Right renal pelvis (tissue), 4 donors: Measurements from ENCODE around the gene ABI3. TPM values are rescaled to one million over a fixed set of nuclear protein-coding genes. Genes with fewer than 3 reads are reported as not detected.
"Not testable (repeated sequence)": the region's sequence is repeated elsewhere in the genome, so short reads cannot be mapped to it uniquely, and the experiment has no call there.

Experiments used
- DNase-seq, 4 donors: peaks; one replicate each; pipeline ENCODE4 v3.0.0-alpha.2; 2013; ENCODE audit warnings: low read depth in 4 of 4, low spot score in 3 of 4, missing footprints in 1 of 4
- polyA plus RNA-seq, 4 donors: library from polyadenylated mRNA; unstranded; fragments of 120-200 nt; gene quantifications; one replicate each; pipeline ENCODE4 v1.2.1, GENCODE V29; 2013; ENCODE audit not compliant: insufficient read length in 4 of 4

Gene ABI3, protein sequence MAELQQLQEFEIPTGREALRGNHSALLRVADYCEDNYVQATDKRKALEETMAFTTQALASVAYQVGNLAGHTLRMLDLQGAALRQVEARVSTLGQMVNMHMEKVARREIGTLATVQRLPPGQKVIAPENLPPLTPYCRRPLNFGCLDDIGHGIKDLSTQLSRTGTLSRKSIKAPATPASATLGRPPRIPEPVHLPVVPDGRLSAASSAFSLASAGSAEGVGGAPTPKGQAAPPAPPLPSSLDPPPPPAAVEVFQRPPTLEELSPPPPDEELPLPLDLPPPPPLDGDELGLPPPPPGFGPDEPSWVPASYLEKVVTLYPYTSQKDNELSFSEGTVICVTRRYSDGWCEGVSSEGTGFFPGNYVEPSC
- 1 to 10 TPM; 5.1 to 6.5 (median 6.5) TPM for polyA plus RNA-seq

DNA sequence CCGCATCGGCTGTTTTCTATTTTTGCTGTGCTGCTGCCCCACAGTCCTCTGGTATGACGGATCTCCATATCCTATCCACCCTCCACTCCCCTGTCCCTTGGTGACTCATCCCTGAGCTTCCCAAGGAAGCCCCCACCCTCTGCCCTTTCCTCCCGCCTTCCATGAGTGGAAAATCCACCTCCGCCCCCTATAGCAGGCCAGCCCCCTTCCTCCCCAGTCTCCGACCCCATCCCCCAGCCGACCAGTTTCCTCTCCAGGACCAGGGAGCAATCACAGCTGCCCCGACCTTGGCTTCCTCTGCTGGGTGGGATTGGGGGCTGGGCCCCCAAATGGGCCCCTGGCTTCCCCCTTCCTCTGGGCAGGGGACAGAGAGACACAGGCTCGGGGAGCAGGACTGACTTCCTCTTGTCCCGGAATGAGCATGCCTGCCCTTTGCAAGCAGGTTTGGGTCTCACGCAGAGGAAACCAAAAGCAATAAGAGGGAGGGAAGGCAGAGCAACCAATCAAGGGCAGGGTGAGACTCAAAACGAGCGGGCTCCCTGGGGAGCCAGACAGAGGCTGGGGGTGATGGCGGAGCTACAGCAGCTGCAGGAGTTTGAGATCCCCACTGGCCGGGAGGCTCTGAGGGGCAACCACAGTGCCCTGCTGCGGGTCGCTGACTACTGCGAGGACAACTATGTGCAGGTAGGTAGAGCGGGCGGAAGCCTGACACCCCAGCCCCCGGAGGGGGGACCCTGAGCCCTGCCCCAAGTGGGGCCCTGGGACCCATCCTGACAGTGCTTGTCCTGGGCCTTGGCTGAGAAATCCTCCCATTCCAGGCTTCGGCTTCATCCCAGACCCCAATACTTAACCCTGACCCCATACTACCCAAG is at the start of gene ABI3, which contains the start of gene GNGT2:
Gene ABI3 (plus strand): TSS at position 550 of the 872 bp plus-strand sequence. CDS start 18 bp downstream, at position 568.
Gene GNGT2 (minus strand): TSS at position 417 of the 872 bp plus-strand sequence. CDS start 3,152 bp downstream, outside the sequence.
- DNase-seq = no peak

DNA sequence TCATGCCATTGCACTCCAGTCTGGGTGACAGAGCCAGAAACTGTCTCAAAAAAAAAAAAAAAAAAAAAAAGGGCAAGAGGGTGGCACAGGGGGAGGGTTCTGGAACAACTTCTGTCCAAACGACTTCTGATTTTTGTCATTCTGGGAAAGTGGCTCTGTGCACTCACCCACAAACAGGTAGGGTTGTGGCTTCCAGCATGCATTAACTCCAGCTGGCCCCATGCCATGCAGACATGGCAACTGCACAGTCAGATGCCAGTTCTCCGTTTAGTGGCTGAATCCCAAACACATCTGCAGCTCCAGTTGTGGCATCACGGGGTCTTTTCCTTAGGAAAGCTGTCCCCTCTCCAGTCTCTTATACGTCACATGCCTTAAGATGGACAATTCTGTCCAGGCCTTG is 47.6 kb upstream of the ABI3 start:
- DNase-seq = no peak

DNA sequence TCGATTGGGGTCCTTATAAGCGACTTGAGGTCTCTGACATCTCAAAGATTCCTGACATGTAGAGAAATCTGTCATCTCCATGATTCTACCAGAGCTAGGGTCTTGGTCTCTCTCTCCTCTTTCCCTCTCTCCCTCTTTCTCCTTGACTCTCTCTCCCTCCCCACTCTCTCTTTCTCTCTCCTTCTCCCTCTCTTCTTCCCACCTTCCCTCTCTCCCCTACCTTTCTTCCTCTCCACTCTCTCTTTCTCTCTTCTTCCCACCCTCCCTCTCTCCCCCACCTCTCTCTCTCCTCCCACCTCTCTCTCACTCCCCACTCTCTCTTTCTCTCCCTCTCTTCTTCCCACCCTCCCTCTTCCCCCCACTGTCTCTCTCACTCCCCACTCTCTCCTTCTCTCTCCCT is 45.4 kb upstream of the ABI3 start:
- no peak for DNase-seq

DNA sequence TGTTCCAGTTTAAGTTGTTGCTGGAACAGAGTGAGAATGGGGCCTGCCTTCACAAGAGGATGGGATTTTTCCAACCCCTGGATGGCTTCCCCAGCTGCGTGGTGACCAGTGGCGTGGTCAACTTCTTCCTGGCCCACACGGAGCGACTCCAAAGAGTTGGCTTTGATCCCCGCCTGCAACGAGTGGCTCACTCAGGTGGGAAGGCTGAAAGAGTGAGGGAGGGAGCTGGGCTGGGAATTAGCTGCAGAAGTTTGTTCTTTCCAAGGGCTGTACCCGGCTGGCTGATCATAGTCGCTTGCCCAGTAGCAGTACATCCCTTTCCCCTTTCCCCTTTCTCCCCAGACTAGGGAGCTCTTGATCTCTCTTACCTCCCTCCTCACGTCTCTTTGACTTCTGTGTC is 41.8 kb upstream of the ABI3 start:
- no peak for DNase-seq

DNA sequence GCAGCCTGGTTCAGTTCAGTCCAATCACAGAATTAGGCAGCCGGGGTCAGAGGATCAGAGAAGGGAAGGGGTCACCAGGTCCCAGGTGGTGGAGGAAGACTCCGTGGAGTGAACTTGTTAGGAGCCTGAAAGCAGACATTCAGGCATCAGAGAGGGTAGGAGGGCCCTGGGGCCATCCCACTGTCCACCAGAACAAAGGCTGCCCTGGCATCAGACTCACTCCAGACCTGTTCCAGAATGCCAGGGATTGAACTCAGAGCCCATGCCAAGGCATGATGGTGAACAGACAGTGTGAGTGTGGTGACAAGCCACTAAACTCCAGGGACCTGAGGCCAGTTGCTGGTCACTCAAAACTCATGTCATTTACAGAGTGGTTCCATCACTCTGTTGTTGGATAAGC is 40.3 kb upstream of the ABI3 start:
- DNase-seq = no peak

DNA sequence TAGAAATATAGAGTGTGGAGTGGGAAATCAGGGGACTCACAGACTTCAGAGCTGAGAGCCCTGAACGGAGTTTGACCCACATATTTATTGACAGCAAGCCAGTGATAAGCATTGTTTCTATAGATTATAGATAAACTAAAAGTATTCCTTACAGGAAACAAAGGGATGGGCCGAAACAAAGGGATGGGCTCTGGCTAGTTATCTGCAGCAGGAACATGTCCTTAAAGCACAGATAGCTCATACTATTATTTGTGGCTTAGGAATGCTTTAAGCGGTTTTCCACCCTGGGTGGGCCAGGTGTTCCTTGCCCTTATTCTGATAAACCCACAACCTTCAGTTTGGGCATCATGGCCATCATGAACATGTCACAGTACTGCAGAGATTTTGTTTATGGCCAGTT is 39.8 kb upstream of the ABI3 start:
- DNase-seq = not testable (repeated sequence)

DNA sequence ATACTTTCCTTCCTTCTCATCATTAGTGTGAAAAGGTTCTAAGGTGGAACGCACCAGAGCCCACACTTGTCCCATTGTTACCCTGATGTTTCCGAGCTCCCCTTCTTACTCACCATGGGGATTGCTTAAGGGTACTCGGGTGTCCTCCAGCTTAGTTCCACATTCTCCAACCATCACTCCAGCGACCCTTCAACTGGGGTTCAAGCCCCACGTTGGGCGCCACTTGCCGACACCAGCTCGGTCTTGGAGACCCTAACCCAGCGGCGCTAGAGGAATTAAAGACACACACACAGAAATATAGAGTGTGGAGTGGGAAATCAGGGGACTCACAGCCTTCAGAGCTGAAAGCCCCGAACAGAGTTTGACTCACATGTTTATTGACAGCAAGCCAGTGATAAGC is 34.5 kb upstream of the ABI3 start:
- DNase-seq = not testable (repeated sequence)

DNA sequence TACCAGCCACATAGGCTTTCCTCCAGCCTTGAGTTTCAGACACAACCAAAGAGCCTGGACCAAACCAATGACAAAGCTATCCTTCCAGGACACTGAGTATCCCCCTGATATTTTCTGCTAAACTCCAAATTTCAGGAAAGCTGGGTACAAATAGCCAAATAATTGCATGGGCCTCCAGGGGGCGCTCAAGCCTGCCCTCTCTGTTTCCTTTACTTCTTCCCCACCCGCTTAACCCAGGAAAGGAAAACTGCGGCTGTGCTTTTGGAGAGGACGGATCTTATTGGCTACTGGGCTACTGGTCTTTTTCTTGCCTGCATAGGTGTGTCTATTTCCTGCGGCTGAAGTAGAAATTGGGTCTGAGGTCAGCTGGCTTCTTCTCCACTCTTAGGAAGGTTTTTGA is 30.2 kb upstream of the ABI3 start:
- DNase-seq = peak in 1 of 4 donors; percentile 12

DNA sequence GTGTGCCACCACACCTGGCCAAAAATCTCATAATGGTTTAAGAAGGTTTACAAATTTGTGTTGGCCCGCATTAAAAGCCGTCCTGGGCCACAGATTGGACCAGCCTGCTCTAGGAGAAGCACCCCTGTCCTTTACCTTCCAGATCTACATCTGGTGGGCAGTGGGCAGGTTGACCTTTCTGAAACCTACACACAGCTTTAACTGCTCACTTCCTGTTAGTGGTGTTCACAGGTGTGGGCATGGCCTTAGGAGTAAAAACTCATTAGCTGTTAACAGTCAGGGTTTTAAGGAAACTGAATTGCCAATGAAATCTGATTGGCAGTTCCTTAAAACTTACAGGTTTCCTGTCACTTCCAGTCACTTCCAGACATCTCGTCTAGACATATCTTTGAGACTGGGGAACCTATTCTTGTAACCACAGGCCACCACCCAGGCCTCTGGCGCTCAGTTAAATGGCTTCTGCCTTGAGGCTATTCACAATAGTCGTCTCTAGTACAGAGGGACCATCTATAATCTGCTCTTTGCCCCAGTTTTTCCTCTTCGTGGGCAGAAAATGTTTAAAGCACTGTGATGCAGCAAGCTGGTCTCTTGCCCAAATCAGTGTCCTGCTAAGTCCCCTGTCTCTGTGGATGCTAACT is 29.4 kb upstream of the ABI3 start:
- no peak for DNase-seq

DNA sequence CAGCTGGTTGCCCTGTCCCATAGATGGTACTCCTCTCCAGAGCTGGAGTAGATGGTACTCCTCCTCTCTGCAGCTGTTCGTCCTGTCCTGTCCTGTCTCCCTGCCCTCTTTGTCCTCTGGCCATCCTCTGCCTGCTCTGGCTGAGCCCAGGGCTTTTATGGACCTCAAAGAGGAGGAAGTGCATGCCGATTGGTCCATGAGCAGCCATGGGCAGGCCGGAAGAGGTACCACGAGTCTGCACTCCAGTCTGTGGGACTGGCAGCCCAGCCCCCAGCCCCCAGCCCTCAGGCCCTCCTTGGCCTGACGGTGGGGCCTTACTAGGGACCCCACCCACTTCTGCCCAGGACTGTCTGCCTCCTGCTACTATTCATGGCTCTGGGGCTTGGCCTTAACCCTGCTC is 27.2 kb upstream of the ABI3 start:
- DNase-seq = no peak

DNA sequence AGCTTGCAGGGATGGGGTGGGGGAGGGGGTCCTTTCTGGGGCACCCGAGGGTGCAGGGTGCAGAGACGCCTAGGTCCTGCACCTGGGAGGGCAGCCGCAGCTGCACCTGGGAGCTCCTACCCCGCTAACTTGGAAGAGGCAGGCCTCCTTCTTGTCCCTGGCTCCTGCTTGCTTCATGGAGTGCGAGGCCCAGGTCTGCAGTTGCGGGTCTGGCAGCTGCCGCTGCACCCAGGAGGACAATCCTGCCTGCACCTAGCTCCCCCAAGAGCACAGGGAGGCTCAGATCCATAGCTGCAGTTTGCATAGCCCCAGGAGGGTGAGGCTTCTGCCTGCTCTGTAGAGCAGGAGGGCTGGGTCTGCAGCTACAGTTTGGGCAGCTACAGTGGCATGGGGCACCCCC is 26.7 kb upstream of the ABI3 start:
- no peak for DNase-seq

DNA sequence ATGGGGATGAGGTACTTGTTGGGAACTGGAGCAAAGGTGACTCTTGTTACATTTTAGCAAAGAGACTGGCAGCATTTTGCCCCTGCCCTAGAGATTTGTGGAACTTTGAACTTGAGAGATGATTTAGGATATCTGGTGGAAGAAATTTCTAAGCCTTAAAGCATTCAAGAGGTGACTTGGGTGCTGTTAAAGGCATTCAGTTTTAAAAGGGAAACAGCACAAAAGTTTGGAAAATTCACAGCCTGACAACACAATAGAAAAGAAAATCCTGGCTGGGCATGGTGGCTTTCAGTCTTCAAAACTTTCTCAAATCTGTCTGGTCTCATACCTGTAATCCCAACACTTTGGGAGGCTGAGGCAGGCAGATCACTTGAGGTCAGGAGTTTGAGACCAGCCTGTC is 26.0 kb upstream of the ABI3 start:
- not testable (repeated sequence) for DNase-seq

DNA sequence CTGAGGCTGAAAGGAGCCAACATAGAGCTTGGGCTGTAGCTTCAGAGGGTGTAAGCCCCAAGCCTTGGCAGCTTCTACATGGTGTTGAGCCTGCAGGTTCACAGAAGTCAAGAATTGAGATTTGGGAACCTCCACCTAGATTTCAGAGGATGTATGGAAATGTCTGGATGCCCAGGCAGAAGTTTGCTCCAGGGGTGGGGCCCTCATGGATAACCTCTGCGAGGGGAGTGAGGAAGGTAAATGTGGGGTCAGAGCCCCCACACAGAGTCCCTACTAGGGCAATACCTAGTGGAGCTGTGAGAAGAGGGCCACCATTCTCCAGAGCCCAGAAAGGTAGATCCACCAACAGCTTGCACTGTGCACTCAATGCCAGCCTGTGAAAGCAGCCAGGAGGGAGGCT is 25.1 kb upstream of the ABI3 start:
- not testable (repeated sequence) for DNase-seq

DNA sequence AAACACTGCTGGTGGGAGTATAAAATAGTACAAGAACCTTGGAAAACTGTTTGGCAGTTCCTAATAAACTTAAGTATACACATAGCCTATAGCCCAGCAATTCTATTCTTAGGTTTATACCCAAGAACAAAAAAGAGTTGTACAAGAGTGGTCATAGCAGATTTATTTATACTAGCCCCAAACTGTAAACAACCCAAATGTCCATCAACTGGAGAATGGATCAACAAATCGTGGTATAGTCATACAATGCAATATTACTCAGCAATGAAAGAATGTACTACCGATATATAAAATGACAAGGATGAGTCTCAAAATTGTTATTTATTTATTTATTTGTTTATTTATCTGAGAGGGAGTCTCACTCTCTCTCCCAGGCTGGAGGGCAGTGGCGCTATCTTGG is 23.2 kb upstream of the ABI3 start:
- DNase-seq = no peak

DNA sequence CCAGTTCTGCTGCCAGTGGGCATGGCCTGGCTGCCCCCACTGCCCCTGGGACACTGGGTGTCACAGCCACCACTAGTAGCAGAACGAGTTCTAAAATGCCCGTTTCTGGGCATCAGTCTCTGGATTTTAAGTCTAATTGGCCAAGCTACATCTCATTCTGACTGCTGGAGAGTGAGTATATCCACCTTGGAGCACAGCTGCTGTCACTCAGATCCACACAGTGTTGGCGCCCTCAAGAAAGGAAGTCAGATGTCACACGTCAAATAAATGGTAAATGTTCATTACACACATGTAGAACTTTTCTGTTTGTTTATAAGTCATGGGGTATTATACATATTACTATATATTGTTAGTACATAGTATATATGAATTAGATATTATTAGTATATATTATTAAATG is 19.6 kb upstream of the ABI3 start:
- DNase-seq = no peak

DNA sequence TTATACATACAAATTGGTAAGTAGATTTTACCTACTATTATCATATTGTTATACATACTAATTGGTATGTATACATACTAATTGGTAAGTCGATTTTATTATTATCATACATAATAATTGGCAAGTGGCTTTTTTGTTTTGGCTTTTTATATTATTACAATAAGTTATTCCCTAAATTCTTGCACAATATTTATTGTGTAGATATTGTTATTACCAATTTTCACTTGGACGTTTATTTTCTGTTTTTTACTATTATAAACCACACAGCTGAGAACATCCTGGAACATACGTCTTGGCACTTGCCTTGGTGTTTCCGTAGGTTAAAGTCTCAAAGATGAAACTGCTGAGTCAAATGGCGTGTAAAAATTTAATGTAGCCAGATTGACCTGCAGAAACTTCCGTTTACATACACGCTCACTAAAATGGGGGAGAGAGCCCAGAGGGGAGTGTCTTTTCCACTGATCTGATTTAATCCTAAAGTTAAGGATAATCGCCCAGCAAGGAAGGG is 19.0 kb upstream of the ABI3 start:
- DNase-seq = no peak

DNA sequence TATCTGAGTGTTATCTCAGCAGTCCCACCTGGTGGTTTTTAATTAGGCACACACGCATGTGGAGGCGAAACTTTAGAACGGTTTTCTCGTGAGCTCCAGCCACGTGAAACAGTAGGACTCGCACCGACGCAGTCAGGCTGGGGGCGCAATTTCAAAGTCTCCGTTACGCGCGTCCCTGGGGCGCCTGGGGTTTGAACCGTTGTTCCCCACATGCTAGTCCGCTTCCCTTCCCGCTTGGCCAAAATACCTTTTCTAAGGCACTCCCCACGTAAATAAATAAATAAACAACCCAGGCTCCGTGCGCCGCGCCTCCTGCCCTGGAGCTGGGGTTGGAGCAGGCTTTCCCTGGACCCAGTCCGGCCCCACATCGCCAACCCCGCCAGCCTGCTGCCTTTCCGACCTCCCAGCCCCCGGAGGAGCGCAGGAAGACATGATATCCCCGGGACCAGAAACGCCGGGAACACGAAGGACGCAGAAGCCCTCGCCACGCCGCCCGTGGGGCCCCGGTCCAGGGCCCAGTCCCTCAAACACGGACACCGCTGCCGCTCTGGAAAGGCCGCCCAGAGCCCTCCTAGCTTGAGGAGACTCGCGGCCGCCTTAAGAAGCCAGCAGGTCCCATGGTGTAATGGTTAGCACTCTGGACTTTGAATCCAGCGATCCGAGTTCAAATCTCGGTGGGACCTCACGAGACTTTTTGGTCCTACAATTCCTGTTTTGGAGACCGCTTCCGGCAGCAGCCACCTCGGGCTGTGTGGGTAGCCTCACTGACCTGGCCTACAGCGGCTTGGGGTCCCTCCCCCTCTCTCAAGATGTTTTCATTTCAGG is 18.4 kb upstream of the ABI3 start:
- DNase-seq = peak; percentile 80 to 92 (median 84)

DNA sequence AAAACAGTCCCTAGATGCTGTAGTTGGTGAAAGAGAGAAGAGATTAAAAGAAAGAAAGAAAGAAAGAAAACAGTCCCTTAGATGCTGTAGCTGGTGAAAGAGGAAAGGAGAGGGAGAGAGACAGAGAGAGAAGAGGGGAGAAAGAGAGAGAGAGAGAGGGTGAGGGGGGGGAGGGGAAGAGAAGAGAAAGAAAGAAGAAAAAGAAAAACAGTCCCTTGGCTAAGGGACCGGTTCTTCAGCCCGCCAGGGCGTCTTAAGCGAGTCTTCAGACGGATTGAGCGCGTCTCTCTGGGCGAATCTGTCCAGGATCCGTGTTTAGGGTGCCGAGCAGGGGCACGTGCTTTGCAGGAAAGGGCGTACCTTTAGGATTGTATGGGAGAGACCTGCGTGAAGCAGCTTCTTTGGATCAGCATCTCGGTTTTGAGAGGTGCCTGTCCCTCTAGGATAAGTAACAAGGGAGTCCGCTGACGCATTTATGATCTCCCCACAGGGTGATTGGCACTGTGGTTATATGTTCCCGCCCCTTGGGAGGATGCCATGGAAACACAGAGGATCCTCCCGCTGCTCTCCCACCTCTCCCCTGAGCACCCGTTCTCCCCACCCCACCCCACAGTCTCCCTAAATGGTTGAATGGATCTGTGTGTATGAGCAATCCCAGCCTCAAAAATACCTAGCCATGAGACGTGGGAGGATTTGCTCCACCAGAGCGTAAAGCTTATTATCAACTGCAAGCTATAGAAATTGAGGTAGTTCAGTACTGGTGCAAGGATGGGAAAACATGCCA is 16.8 kb upstream of the ABI3 start:
- peak; percentile 52 to 77 (median 64) for DNase-seq

DNA sequence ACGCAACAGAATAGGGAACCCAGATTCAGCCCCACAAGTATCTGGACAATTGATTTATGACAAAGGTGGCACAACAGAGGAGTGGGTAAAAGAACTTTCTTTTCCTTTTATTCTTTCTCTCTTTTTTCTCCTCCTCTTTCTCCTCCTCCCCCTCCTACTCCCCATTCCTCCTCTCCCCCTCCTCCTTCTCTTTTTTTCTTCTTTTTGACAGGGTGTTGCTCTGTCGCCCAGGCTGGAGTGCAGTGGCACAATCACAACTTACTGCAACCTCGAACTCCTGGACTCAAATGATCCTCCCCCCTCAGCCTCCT is 16.3 kb upstream of the ABI3 start:
- no peak for DNase-seq
